GM10266 (cell line): ENCODE results near the gene CPPED1.

ENCODE experiments used
- DNase-seq: peaks from one replicate; pipeline ENCODE4 v3.0.0; 2012; ENCODE audit errors: extremely low spot score
- CTCF ChIP-seq: IDR thresholded peaks from 2 replicates; pipeline ENCODE4 v1.5.1; 2012; ENCODE audit warnings: mild to moderate bottlenecking, low read depth; ENCODE audit not compliant: control insufficient read depth, insufficient read depth; ENCODE audit errors: missing control alignments

Gene CPPED1

GRCh38 chr16:12669908-12670307 is 133.8 kb downstream of the CPPED1 start:
- DNase-seq, result no peak
- no peak for TF ChIP-seq CTCF

- no peak for TF ChIP-seq CTCF
- DNase-seq, result no peak
These were observed 135.8 kb downstream of the CPPED1 start for GRCh38 chr16:12667909-12668308.

- no peak for TF ChIP-seq CTCF
- DNase-seq, result no peak
These were observed 139.4 kb downstream of the CPPED1 start for GRCh38 chr16:12664164-12664733.

- no peak for TF ChIP-seq CTCF
- no peak for DNase-seq
These were observed 142.0 kb downstream of the CPPED1 start for GRCh38 chr16:12661656-12662172.

- TF ChIP-seq CTCF, result no peak
- DNase-seq, result no peak
These were observed 143.8 kb downstream of the CPPED1 start for GRCh38 chr16:12659871-12660270.

- no peak for TF ChIP-seq CTCF
- DNase-seq, result no peak
These were observed 145.2 kb downstream of the CPPED1 start for GRCh38 chr16:12658506-12658905.

GRCh38 chr16:12655537-12655936 is 148.2 kb downstream of the CPPED1 start:
- DNase-seq, result no peak

More at GRCh38 chr16:12655537-12655936, 148.2 kb downstream of the CPPED1 start:
- TF ChIP-seq CTCF, result no peak
